Activated naive CD8-positive, alpha-beta T cell (primary cell): Measurements from ENCODE around the gene PRRX2.
"Not testable (repeated sequence)": the region's sequence is repeated elsewhere in the genome, so short reads cannot be mapped to it uniquely, and the experiment has no call there.

Source experiments
- H3K27ac Mint-ChIP-seq: one replicate; pipeline ENCODE4 v1.8.0; 2021; ENCODE audit warnings: mixed read lengths
- H3K27me3 Mint-ChIP-seq: one replicate; pipeline ENCODE4 v1.8.0; 2021; ENCODE audit warnings: mixed read lengths
- H3K36me3 Mint-ChIP-seq: one replicate; pipeline ENCODE4 v1.8.0; 2021; ENCODE audit warnings: mixed read lengths
- H3K4me1 Mint-ChIP-seq: one replicate; pipeline ENCODE4 v1.8.0; 2021; ENCODE audit warnings: low read depth, mixed read lengths
- H3K4me3 Mint-ChIP-seq: one replicate; pipeline ENCODE4 v1.8.0; 2021; ENCODE audit warnings: mild to moderate bottlenecking, mixed read lengths
- H3K9me3 Mint-ChIP-seq: one replicate; pipeline ENCODE4 v1.8.0; 2021; ENCODE audit warnings: low read depth, mixed read lengths

The PRRX2 gene

DNA sequence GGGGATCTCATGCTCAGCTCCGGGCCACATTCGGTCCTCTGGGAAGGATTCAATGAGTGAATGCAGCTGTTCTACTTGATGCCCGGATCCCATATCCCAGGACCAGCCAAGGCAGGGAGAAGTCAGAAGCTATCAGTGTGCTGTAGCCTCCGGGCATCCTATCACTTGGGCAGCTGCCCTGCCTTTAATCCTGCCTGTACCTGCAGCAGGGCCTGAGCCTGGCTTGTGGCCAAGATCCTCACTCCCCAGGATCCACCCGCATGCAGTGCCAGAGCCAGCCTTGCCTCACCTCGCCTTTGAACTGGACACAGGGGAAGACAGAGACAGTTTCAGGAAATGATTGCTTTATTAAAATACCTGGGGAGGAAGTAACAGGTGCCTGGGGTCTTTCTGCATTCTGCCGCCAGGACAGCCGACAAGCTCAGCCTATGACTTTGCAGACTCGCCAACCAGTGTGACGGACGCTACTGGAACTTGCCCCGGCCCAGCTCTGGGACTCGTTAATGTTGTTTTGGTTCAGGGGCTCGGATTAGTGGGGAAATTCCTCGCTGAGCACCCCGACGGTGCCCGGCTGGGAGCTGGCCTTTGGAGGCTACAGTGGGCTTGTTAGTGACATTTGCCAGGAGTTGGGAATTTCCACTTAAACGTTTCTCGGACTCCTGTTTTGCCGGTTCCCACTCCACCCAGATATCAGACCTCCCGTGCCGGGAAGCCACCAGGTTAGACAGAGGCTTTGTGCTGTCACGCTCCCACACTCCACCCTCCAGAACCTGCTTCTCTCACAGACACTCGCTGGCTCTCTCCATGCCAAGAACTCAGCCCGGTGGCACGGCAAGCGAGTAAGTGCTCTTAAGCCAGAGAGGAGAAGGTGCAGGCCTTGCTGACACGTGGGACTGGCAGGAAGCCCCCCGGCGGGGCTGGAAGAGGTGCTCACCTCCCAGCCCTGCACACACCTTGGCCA lies 86.7 kb downstream of the PRRX2 start:
- Mint-ChIP-seq H3K9me3 (no peaks in the 10 kb centered on the region), H3K27ac (no peak overlapping the region), H3K36me3 (no peaks in the 10 kb centered on the region), H3K27me3 (no peaks in the 10 kb centered on the region), H3K4me1 (peaks cover 21% of the 10 kb centered on the region), H3K4me3 (peak overlapping the region; percentile 20)

DNA sequence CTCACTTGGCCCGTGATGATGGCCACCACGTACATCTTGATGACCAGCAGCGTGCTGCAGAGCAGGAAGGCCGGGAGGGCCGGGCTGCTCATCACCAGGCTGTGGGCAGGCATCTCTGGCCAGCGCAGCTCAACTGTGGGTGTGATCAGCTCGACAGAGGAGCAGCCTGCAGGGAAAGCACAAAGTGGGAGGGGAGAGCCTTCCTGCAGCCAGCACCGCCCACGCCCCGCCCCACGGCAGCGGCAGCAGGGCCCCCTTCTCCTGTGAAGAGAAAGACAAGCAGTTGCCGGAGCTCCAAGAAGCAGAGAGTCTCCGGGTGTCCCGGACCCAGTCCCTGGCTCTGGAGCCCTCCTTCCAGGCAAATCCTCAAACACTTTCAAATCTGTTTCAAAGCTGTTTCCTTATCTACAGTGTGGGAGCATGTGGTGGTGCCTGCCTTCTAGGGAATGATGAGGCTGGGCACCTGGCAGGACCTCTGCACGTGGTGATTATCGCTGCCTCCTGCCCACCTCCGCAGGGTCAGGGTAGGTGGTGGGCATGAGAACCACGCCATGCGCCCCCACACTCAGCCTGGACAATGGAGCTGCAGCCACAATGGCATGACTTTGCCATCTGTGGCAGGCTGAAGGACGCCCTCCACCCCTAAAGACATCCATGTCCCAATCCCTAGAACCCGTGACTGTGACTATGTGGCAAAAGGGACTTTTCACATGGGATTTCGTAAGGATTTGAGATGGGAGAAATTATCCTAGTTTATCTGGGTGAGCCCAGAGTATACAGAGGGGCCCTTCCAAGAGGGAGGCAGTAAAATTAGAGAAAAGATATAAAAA lies 87.7 kb downstream of the PRRX2 start, which contains the start of gene PTGES:
Gene PTGES (minus strand): TSS at position 143 of the 830 bp plus-strand sequence. CDS start 30 bp downstream, at position 113.
- Mint-ChIP-seq H3K4me3 (peak within 1 kb of the TSS; percentile 20), H3K36me3 (no peaks in the 10 kb centered on the region), H3K27ac (no peak within 1 kb of the TSS), H3K27me3 (peaks cover 2% of the 10 kb centered on the region), H3K9me3 (no peaks in the 10 kb centered on the region), H3K4me1 (peaks cover 28% of the 10 kb centered on the region)

DNA sequence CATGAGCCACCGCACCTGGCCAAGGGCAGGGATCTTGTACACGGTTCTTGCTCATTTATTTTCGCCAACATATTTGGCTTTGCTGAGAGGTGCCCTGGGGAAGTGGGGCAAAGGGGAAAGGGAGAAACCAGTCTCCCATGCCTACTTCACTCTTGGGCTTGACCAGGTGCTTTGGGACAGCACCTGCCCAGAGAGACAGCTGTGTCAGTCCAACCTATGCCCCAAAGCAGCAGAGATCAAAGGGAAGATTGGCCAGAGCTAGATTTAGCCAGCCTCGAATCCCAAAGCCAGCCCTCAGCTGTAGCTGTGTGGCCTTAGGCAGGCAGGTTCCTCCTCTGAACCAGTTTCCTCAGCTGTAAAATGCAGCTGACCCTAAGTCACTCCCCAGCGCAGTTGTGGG lies 89.7 kb downstream of the PRRX2 start:
- H3K27me3 Mint-ChIP-seq, result peaks cover 3% of the 10 kb centered on the region
- H3K27ac Mint-ChIP-seq, result no peak overlapping the region
- no peaks in the 10 kb centered on the region for H3K36me3 Mint-ChIP-seq
- no peak overlapping the region for H3K4me3 Mint-ChIP-seq
- no peaks in the 10 kb centered on the region for H3K9me3 Mint-ChIP-seq
- H3K4me1 Mint-ChIP-seq, result peaks cover 29% of the 10 kb centered on the region

DNA sequence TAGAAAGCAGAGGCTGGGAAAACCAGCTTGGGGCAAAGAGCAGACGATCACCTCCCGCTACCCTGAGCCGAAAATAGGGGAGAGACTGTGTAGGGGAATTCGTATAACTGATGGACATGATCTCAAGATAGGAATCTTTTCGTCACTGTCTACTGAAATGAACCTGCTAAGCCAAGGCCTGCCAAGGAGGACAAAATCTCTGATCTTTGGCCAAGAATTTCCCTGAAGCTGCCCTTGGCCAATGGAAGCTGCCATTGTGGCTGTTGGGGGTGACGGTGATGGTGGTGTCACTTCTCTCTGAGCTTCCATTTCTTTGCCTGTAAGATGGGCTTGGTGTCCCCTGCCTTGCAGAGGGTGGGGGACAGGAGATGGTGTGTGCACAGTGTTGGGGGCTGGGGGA lies 90.7 kb downstream of the PRRX2 start:
- no peaks in the 10 kb centered on the region for H3K36me3 Mint-ChIP-seq
- H3K4me3 Mint-ChIP-seq, result no peak overlapping the region
- H3K9me3 Mint-ChIP-seq, result no peaks in the 10 kb centered on the region
- peaks cover 29% of the 10 kb centered on the region for H3K4me1 Mint-ChIP-seq
- H3K27me3 Mint-ChIP-seq, result peaks cover 3% of the 10 kb centered on the region
- H3K27ac Mint-ChIP-seq, result no peak overlapping the region

DNA sequence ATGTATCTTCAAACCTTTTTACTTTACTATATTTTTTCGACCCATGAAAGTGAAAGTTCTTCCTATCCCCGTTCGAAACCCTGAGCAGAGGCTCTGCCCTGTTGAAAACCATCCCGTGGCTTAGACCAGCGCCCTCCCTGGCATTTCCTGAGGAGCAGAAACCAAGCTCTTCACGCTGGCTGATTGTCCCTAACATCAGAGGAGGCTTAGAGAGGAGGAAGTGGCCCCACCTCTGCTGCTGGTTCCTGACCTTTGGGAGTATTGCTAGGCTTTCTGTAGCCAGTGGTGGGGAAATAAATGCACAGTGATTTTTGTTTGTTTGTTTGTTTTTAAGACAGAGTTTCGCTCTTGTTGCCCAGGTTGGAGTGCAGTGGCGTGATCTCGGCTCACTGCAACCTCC lies 91.6 kb downstream of the PRRX2 start:
- Mint-ChIP-seq H3K27me3 (peaks cover 3% of the 10 kb centered on the region), H3K4me3 (no peak overlapping the region), H3K27ac (no peak overlapping the region)

DNA sequence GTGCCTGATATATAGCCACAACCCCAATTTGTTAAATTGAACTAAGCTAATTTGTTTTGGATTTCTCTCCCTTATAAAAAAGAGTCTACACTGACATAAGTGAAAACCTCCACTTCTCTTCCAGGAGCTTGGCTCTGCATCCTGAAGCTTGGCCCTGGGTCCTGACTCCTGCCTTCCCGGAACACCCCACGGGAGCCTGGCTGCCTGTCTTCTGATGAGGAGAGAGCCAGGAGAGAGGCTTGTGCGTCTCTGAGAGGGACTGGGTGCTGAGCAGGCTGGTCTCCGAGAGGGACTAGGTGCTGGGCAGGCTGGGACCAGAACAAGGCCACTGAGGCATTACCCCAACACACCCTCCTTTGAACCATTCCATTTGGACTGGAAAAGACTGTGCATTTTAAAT lies 93.9 kb downstream of the PRRX2 start:
- no peaks in the 10 kb centered on the region for H3K36me3 Mint-ChIP-seq
- H3K4me3 Mint-ChIP-seq, result no peak overlapping the region
- peaks cover 17% of the 10 kb centered on the region for H3K4me1 Mint-ChIP-seq
- H3K9me3 Mint-ChIP-seq, result no peaks in the 10 kb centered on the region
- H3K27ac Mint-ChIP-seq, result no peak overlapping the region
- peaks cover 3% of the 10 kb centered on the region for H3K27me3 Mint-ChIP-seq

More for the DNA sequence above, 91.6 kb downstream of the PRRX2 start:
- Mint-ChIP-seq H3K4me1 (peaks cover 29% of the 10 kb centered on the region), H3K36me3 (no peaks in the 10 kb centered on the region), H3K9me3 (no peaks in the 10 kb centered on the region)

DNA sequence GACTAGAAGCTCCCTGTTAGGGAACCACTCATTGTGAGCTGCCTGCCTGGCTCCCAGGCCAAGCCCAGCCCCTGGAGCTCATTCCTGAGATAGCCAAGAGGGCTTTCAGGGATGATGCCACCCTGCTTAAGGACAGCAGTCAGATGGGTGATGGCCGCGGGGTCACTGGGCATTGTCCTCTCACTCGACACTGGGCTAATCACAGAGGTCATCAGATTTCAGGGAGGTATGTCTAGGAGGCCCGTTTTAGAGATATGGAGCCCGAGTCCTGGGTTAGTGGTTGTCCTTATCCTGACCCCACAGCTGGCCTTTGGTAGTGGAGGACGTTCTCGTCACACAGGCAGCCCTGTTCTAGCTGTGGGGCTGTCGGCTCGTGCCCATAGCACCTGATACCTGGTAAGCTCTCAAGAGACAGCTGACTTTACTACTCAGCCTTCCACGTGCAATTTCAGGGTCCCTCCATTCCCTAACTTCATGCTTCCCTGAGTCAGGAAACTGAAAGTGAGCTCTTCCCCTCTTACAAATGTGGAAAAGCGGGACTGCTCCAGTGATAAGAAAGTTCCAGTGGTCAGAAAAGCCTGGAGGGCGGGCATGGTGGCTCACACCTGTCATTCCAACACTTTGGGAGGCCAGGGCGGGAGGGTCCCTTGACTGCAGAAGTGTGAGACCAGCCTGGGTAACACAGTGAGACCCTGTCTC lies 94.5 kb downstream of the PRRX2 start:
- peaks cover 17% of the 10 kb centered on the region for H3K4me1 Mint-ChIP-seq
- H3K27me3 Mint-ChIP-seq, result peaks cover 3% of the 10 kb centered on the region
- no peaks in the 10 kb centered on the region for H3K36me3 Mint-ChIP-seq
- H3K4me3 Mint-ChIP-seq, result no peak overlapping the region
- H3K27ac Mint-ChIP-seq, result no peak overlapping the region
- no peaks in the 10 kb centered on the region for H3K9me3 Mint-ChIP-seq

DNA sequence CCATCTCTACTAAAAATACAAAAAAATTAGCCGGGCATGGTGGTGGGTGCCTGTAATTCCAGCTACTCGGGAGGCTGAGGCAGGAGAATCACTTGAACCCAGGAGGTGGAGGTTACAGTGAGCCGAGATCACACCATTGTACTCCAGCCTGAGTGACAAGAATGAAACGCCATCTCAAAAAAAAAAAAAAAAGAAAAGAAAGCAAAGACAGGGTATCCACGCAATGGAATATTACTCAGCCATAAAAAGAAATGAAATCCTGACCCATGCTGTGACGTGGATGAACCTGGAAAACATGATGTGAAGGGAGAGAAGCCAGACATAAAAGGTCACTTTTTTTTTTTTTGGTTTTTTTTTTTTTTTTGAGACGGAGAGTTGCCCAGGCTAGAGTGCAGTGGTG lies 95.3 kb downstream of the PRRX2 start:
- not testable (repeated sequence) for H3K36me3 Mint-ChIP-seq, H3K27ac Mint-ChIP-seq, H3K9me3 Mint-ChIP-seq, H3K27me3 Mint-ChIP-seq, H3K4me3 Mint-ChIP-seq
- peaks cover 17% of the 10 kb centered on the region for H3K4me1 Mint-ChIP-seq

DNA sequence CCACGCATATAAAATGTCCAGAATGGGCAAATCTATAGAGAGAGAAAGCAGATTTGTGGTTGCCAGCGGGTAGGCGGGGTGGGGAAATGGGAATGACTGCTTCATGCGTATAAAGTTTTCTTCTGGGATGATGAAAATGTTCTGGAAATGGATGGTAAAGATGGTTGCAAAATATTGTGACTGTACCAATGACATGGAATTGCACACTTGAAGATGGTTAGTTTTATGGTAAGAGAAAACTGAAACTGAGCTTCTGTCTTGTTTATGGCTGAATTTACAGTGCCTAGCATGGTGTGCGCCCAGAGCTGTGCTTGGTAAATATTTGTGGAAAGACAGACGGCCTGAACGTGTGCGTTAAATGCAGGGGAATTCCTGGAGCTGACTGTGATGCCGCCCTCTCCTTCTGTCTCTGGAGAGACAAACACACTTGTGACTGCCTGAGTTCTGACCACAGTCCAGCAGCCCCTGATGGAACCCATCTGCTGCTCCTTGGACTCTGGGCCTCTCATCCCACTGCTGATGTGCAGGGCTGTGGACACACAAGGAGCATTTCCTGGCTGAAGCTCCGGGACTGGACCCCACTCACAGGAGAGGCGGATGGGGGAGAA lies 96.0 kb downstream of the PRRX2 start:
- Mint-ChIP-seq H3K4me3 (no peak overlapping the region), H3K27ac (no peak overlapping the region), H3K9me3 (no peaks in the 10 kb centered on the region), H3K4me1 (peaks cover 16% of the 10 kb centered on the region), H3K27me3 (peaks cover 3% of the 10 kb centered on the region), H3K36me3 (no peaks in the 10 kb centered on the region)

DNA sequence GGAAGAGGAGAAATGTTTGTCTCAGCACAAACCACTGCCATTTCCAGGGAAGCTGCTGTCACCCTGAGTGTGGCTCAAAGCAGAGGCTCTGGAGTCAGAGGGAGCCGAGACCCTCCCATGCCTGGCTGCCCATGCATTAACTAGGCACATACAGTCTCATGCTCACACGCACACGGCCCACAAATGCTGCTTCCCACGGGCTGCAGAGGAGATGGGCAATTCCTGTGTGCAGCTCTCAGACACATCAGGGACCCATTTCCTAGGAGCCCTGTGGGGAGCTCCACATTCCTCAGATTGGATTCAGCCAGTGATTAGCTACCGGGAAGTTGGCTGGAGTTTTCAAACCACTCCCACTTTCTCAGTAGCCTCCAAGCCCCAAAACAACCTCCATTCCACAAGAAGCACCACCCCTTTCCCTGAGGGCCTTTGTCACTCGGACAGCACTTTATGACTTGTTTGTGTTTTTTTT lies 96.5 kb downstream of the PRRX2 start:
- peaks cover 3% of the 10 kb centered on the region for H3K27me3 Mint-ChIP-seq
- no peaks in the 10 kb centered on the region for H3K36me3 Mint-ChIP-seq
- H3K27ac Mint-ChIP-seq, result no peak overlapping the region
- H3K4me3 Mint-ChIP-seq, result no peak overlapping the region
- peaks cover 11% of the 10 kb centered on the region for H3K4me1 Mint-ChIP-seq
- no peaks in the 10 kb centered on the region for H3K9me3 Mint-ChIP-seq

DNA sequence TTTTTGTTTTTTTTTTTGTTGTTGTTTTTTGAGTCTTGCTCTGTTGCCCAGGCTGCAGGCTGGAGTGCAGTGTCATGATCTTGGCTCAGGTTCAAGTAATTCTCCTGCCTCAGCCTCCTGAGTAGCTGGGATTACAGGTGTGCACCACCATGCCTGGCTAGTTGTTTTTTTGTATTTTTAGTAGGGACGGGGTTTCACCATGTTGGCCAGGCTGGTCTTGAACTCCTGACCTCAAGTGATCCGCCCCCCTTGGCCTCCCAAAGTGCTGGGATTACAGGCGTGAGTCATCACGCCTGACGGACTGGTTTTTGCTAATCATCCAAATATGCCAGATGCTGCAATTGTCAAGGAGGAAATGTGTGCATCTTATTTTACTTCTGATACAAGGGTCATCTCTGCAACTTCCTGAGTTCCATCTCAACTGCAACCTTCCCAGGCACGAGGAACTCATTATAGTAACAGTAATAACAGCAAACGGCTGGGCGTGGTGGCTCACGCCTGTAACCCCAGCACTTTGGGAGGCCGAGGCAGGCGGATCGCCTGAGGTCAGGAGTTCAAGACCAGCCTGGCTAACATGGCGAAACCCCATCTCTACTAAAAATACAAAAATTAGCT lies 97.0 kb downstream of the PRRX2 start:
- H3K27ac Mint-ChIP-seq, H3K36me3 Mint-ChIP-seq, H3K9me3 Mint-ChIP-seq, H3K4me1 Mint-ChIP-seq, H3K4me3 Mint-ChIP-seq, H3K27me3 Mint-ChIP-seq: not testable (repeated sequence)

DNA sequence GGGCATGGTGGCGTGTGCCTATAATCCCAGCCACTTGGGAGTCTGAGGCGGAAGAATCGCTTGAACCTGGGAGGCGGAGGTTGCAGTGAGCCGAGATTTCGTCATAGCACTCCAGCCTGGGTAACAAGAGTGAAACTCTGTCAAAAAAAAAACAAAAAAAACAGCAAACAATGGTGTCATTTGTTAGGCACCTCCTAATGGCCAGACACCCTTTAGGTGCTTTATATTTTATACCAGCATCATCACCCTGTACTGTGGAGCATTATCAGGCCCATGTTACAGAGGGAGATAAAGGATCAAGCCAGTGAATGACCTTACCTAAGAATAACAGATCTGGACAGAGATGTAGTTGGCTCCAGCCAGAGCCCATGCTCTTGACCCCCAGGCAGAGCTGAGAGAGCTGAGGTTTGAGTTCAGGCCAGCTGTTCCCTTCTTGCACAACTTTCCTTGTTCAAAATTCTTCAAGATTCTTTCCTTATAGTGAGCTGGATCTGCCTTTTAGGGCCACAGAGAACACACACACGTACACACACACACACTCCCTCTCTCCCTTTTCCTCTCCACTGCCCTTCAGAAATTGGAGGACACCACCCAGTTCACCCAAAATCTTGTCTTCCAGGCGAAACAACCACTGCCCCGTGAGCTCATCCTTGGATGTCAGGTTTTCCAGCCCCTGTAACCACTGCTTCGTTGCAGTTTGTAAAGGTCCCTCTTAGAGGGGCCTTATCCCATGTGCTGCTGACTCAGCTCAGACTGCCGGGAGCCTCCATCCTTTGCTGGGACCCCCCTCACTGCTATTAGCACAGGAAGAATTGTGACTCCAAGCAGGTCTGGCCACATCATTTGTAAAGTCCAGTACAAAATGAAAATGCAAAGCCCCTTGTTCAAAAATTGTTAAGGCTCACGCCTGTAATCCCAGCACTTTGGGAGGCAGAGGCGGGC lies 97.8 kb downstream of the PRRX2 start:
- H3K9me3 Mint-ChIP-seq, result no peaks in the 10 kb centered on the region
- H3K4me3 Mint-ChIP-seq, result no peak overlapping the region
- H3K36me3 Mint-ChIP-seq, result no peaks in the 10 kb centered on the region
- no peak overlapping the region for H3K27ac Mint-ChIP-seq
- peaks cover under 1% of the 10 kb centered on the region for H3K4me1 Mint-ChIP-seq
- no peaks in the 10 kb centered on the region for H3K27me3 Mint-ChIP-seq

DNA sequence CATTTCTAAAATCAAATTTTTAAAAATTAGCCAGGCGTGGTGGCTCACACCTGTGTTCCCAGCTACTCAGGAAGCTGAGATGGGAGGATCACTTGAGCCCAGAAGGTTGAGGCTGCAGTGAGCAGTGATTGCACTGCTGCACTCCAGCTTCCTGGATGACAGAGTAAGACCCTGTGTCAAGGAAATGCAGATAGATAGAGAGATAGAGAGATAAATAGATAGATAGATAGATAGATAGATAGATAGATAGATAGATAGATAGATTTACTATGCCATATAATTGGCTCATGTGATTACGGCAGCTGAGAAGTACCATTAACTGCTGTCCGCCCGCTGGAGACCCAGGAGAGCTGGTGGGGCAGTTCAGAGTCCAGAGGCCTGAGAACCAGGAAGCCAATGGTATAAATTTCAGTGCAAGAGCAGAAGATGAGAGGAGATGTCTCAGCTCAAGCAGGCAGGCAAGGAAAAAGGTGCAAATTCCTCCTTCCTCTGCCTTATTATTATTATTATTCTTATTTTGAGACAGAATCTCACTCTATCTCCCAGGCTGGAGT lies 100.4 kb downstream of the PRRX2 start:
- no peaks in the 10 kb centered on the region for H3K9me3 Mint-ChIP-seq
- H3K27ac Mint-ChIP-seq, result no peak overlapping the region
- no peaks in the 10 kb centered on the region for H3K4me1 Mint-ChIP-seq
- H3K27me3 Mint-ChIP-seq, result no peaks in the 10 kb centered on the region
- no peaks in the 10 kb centered on the region for H3K36me3 Mint-ChIP-seq
- no peak overlapping the region for H3K4me3 Mint-ChIP-seq
